ENCODE results near the gene ITGB3.
"Not testable (repeated sequence)": the region's sequence is repeated elsewhere in the genome, so short reads cannot be mapped to it uniquely, and the experiment has no call there.

The ITGB3 gene

GRCh38 chr17:47210779-47211178 is 42.8 kb upstream of the ITGB3 start:
- FAIRE-seq: no peak
- TF ChIP-seq PAX5 (IDR thresholded peaks at IDR 0.05; ENCODE audit: insufficient read depth, low read length, severe bottlenecking) (no peak), SPI1 (IDR thresholded peaks at IDR 0.05; ENCODE audit: low read depth, low read length) (no peak), TAF1 (IDR thresholded peaks at IDR 0.05; ENCODE audit: low read depth, low read length) (no peak), POLR2A (IDR thresholded peaks at IDR 0.05; ENCODE audit: low read depth, low read length) (no peak), POLR2AphosphoS5 (IDR thresholded peaks at IDR 0.05; ENCODE audit: low read depth, low read length) (no peak), POU2F2 (IDR thresholded peaks at IDR 0.05; ENCODE audit: low read depth, low read length) (no peak)
- DNase-seq (ENCODE audit: insufficient read length, low spot score): no peak

- DNase-seq (ENCODE audit: insufficient read length, low spot score) (no peak), FAIRE-seq (no peak)
- TF ChIP-seq PAX5 (IDR thresholded peaks at IDR 0.05; ENCODE audit: insufficient read depth, low read length, severe bottlenecking) (no peak), POLR2A (IDR thresholded peaks at IDR 0.05; ENCODE audit: low read depth, low read length) (no peak), POU2F2 (IDR thresholded peaks at IDR 0.05; ENCODE audit: low read depth, low read length) (no peak), SPI1 (IDR thresholded peaks at IDR 0.05; ENCODE audit: low read depth, low read length) (no peak), TAF1 (IDR thresholded peaks at IDR 0.05; ENCODE audit: low read depth, low read length) (no peak)
These were observed 41.2 kb upstream of the ITGB3 start for GRCh38 chr17:47212458-47212857.

GRCh38 chr17:47213540-47213939 is 40.1 kb upstream of the ITGB3 start:
- no peak for FAIRE-seq
- no peak for DNase-seq (ENCODE audit: insufficient read length, low spot score)

GRCh38 chr17:47214931-47215330 is 38.7 kb upstream of the ITGB3 start:
- no peak for FAIRE-seq
- no peak for DNase-seq (ENCODE audit: insufficient read length, low spot score)
- TF ChIP-seq SPI1 (IDR thresholded peaks at IDR 0.05; ENCODE audit: low read depth, low read length): no peak
- no peak for TF ChIP-seq POU2F2 (IDR thresholded peaks at IDR 0.05; ENCODE audit: low read depth, low read length)
- TF ChIP-seq POLR2A (IDR thresholded peaks at IDR 0.05; ENCODE audit: low read depth, low read length): no peak
- TF ChIP-seq POLR2AphosphoS5 (IDR thresholded peaks at IDR 0.05; ENCODE audit: low read depth, low read length): no peak
- no peak for TF ChIP-seq PAX5 (IDR thresholded peaks at IDR 0.05; ENCODE audit: insufficient read depth, low read length, severe bottlenecking)
- no peak for TF ChIP-seq TAF1 (IDR thresholded peaks at IDR 0.05; ENCODE audit: low read depth, low read length)

More at GRCh38 chr17:47213540-47213939, 40.1 kb upstream of the ITGB3 start:
- TF ChIP-seq POU2F2 (IDR thresholded peaks at IDR 0.05; ENCODE audit: low read depth, low read length) (no peak), POLR2A (IDR thresholded peaks at IDR 0.05; ENCODE audit: low read depth, low read length) (no peak), SPI1 (IDR thresholded peaks at IDR 0.05; ENCODE audit: low read depth, low read length) (no peak)

- peak; percentile 55 for TF ChIP-seq SPI1 (IDR thresholded peaks at IDR 0.05; ENCODE audit: low read depth, low read length)
- not testable (repeated sequence) for FAIRE-seq; DNase-seq (ENCODE audit: insufficient read length, low spot score)
These were observed 36.8 kb upstream of the ITGB3 start for GRCh38 chr17:47216821-47217220.

GRCh38 chr17:47217279-47217678 is 36.3 kb upstream of the ITGB3 start:
- FAIRE-seq; DNase-seq (ENCODE audit: insufficient read length, low spot score): not testable (repeated sequence)

- TF ChIP-seq SPI1 (IDR thresholded peaks at IDR 0.05; ENCODE audit: low read depth, low read length): peak; percentile 37
- TF ChIP-seq PAX5 (IDR thresholded peaks at IDR 0.05; ENCODE audit: insufficient read depth, low read length, severe bottlenecking): no peak
- FAIRE-seq (peak; percentile 56), DNase-seq (ENCODE audit: insufficient read length, low spot score) (no peak)
These were observed 34.7 kb upstream of the ITGB3 start for GRCh38 chr17:47218896-47219430.

- no peak for FAIRE-seq
- TF ChIP-seq PAX5 (IDR thresholded peaks at IDR 0.05; ENCODE audit: insufficient read depth, low read length, severe bottlenecking): no peak
- no peak for DNase-seq (ENCODE audit: insufficient read length, low spot score)
These were observed 33.8 kb upstream of the ITGB3 start for GRCh38 chr17:47219621-47220475.

- no peak for DNase-seq (ENCODE audit: insufficient read length, low spot score)
- TF ChIP-seq PAX5 (IDR thresholded peaks at IDR 0.05; ENCODE audit: insufficient read depth, low read length, severe bottlenecking) (no peak), POLR2A (IDR thresholded peaks at IDR 0.05; ENCODE audit: low read depth, low read length) (no peak), SPI1 (IDR thresholded peaks at IDR 0.05; ENCODE audit: low read depth, low read length) (no peak)
- FAIRE-seq: peak; percentile 80
These were observed 33.1 kb upstream of the ITGB3 start for GRCh38 chr17:47220531-47220999.

- no peak for TF ChIP-seq POU2F2 (IDR thresholded peaks at IDR 0.05; ENCODE audit: low read depth, low read length)
- TF ChIP-seq POLR2A (IDR thresholded peaks at IDR 0.05; ENCODE audit: low read depth, low read length): no peak
- TF ChIP-seq TAF1 (IDR thresholded peaks at IDR 0.05; ENCODE audit: low read depth, low read length): no peak
- no peak for FAIRE-seq
- DNase-seq (ENCODE audit: insufficient read length, low spot score): no peak
These were observed 32.5 kb upstream of the ITGB3 start for GRCh38 chr17:47221154-47221553.

- DNase-seq (ENCODE audit: insufficient read length, low spot score): no peak
- no peak for TF ChIP-seq TAF1 (IDR thresholded peaks at IDR 0.05; ENCODE audit: low read depth, low read length)
- no peak for TF ChIP-seq SPI1 (IDR thresholded peaks at IDR 0.05; ENCODE audit: low read depth, low read length)
- TF ChIP-seq PAX5 (IDR thresholded peaks at IDR 0.05; ENCODE audit: insufficient read depth, low read length, severe bottlenecking): no peak
- TF ChIP-seq POU2F2 (IDR thresholded peaks at IDR 0.05; ENCODE audit: low read depth, low read length): no peak
- no peak for TF ChIP-seq POLR2AphosphoS5 (IDR thresholded peaks at IDR 0.05; ENCODE audit: low read depth, low read length)
- no peak for TF ChIP-seq POLR2A (IDR thresholded peaks at IDR 0.05; ENCODE audit: low read depth, low read length)
- FAIRE-seq: no peak
These were observed 31.6 kb upstream of the ITGB3 start for GRCh38 chr17:47222047-47222446.

All from GM12891 (cell line).